ENCODE measurements around the gene MIPEP. TPM values are rescaled to one million over a fixed set of nuclear protein-coding genes. Genes with fewer than 3 reads are reported as not detected.

MIPEP gene
- total and polyA plus RNA-seq, 9 of the 15 experiments (the other 6 are each of a cell fraction or from before 2014, with no cell fraction given) = 1.7 to 19.3 (median 13.1) TPM

- TF ChIP-seq CREB1 (IDR thresholded peaks at IDR 0.05) (no peak), CREB1 (CRISPR knock-in tag; IDR thresholded peaks at IDR 0.05) (no peak), ELF2 (CRISPR knock-in tag; IDR thresholded peaks at IDR 0.05) (no peak), TFAP4 (CRISPR knock-in tag; IDR thresholded peaks at IDR 0.05; ENCODE audit: borderline replicate concordance) (peak; percentile 74), LCOR (CRISPR knock-in tag; IDR thresholded peaks at IDR 0.05) (no peak), XRCC4 (IDR thresholded peaks at IDR 0.05; ENCODE audit: extremely low read depth, insufficient read depth, insufficient read length) (no peak), ZNF324 (CRISPR knock-in tag; IDR thresholded peaks at IDR 0.05) (no peak), FOXK2 (conservative IDR thresholded peaks at IDR 0.05 in 1 of 2, IDR thresholded peaks at IDR 0.05 in 1 of 2; ENCODE audit: low read depth in 2 of 2) (no peak), MCM7 (IDR thresholded peaks at IDR 0.05) (no peak), PHF8 (IDR thresholded peaks at IDR 0.05; ENCODE audit: borderline replicate concordance, low read length) (no peak), FOXJ2 (tag; IDR thresholded peaks at IDR 0.05) (no peak), SMARCC2 (IDR thresholded peaks at IDR 0.05; ENCODE audit: low read depth) (no peak), E2F3 (CRISPR knock-in tag; IDR thresholded peaks at IDR 0.05) (no peak), MXD1 (CRISPR knock-in tag; IDR thresholded peaks at IDR 0.05; ENCODE audit: borderline replicate concordance, poor library complexity, severe bottlenecking) (no peak), NR2F6 (CRISPR knock-in tag; IDR thresholded peaks at IDR 0.05) (no peak), ZNF280B (CRISPR knock-in tag; IDR thresholded peaks at IDR 0.05) (no peak), CC2D1A (IDR thresholded peaks at IDR 0.05) (no peak), ZNF274 (IDR thresholded peaks at IDR 0.05; ENCODE audit: borderline replicate concordance, low read depth, low read length) (no peak), SPI1 (IDR thresholded peaks at IDR 0.05; ENCODE audit: borderline replicate concordance, low read depth, low read length) (peak; percentile 33; the same call in 1 of the 2 replicates), RREB1 (CRISPR knock-in tag; IDR thresholded peaks at IDR 0.05) (no peak), CHCHD3 (CRISPR knock-in tag; IDR thresholded peaks at IDR 0.05) (no peak), TAL1 (IDR thresholded peaks at IDR 0.05) (peak; percentile 22; the same call in 1 of the 2 replicates)
Measured at GRCh38 chr13:23866420-23867026, 22.7 kb downstream of the MIPEP start (continued).

All from K562 (cell line).